SU-DHL-6 (cell line): ENCODE data around the gene RAPGEF3.

Source experiments
- H2AFZ ChIP-seq: fragments of 200-600 bp; sonication (generic); 2 replicates; pipeline ENCODE4 v1.6.1; 2014; ENCODE audit warnings: low read depth, mild to moderate bottlenecking, moderate library complexity, mixed read lengths, antibody characterized with exemption, low read length; ENCODE audit not compliant: severe bottlenecking
- H3F3A ChIP-seq: fragments of 200-600 bp; shearing (Covaris generic); 2 replicates; pipeline ENCODE4 v1.6.0; 2016; ENCODE audit warnings: antibody characterized with exemption, mild to moderate bottlenecking; ENCODE audit not compliant: insufficient read depth
- H3K27ac ChIP-seq: fragments of 200-600 bp; sonication (generic); 2 replicates; pipeline ENCODE4 v1.5.1; 2016; ENCODE audit warnings: low read depth, mild to moderate bottlenecking, low read length, moderate library complexity, mixed read lengths
- H3K27me3 ChIP-seq: fragments of 200-600 bp; sonication (generic), shearing (Covaris generic); 2 replicates; pipeline ENCODE4 v1.6.0; 2014; ENCODE audit warnings: mild to moderate bottlenecking, low read length
- H3K36me3 ChIP-seq: fragments of 200-600 bp; sonication (generic); 2 replicates; pipeline ENCODE4 v1.6.1; 2014; ENCODE audit warnings: mild to moderate bottlenecking, low read length, mixed read lengths
- H3K4me2 ChIP-seq: fragments of 300-600, 200-600 bp; shearing (Covaris generic), sonication (generic); 2 replicates; pipeline ENCODE4 v1.6.0; 2014; ENCODE audit warnings: low read length, low read depth, mild to moderate bottlenecking; ENCODE audit not compliant: poor library complexity, severe bottlenecking
- H3K4me3 ChIP-seq: fragments of 200-600 bp; sonication (generic); 2 replicates; pipeline ENCODE4 v1.5.1; 2014; ENCODE audit warnings: antibody characterized with exemption, low read length, mild to moderate bottlenecking, mixed read lengths; ENCODE audit not compliant: insufficient read depth, poor library complexity, severe bottlenecking
- H3K79me2 ChIP-seq: fragments of 200-600 bp; sonication (generic); 2 replicates; pipeline ENCODE4 v1.6.1; 2014; ENCODE audit warnings: mild to moderate bottlenecking, low read length, moderate library complexity; ENCODE audit not compliant: insufficient read depth
- H3K9ac ChIP-seq: fragments of 200-600 bp; sonication (generic); 2 replicates; pipeline ENCODE4 v1.7.0; 2014; ENCODE audit warnings: mild to moderate bottlenecking, low read length
- H3K9me2 ChIP-seq: fragments of 200-600 bp; sonication (generic); replicated peaks from 2 replicates; pipeline ENCODE4 v1.6.1; 2014; ENCODE audit warnings: low read length; ENCODE audit not compliant: insufficient read depth
- H3K9me3 ChIP-seq: fragments of 200-600 bp; sonication (generic); 2 replicates; pipeline ENCODE4 v1.6.1; 2014; ENCODE audit warnings: low read length, mixed read lengths; ENCODE audit not compliant: insufficient read depth
- H4K20me1 ChIP-seq: fragments of 200-600 bp; sonication (generic); 2 replicates; pipeline ENCODE4 v1.6.1; 2014; ENCODE audit warnings: low read depth, mild to moderate bottlenecking, antibody characterized with exemption, low read length, moderate library complexity, mixed read lengths
- EZH2phosphoT487 ChIP-seq: fragments of 200-600 bp; sonication (generic), shearing (Covaris generic); conservative IDR thresholded peaks from 2 replicates; pipeline ENCODE4 v1.6.1; 2018; ENCODE audit warnings: mild to moderate bottlenecking, antibody characterized with exemption, low read length, moderate library complexity, mixed read lengths
- TF ChIP-seq, protein P1 (sequence below): fragments of 200-600 bp; sonication (generic); IDR thresholded peaks from one replicate; pipeline ENCODE4 v1.5.1; 2017; ENCODE audit warnings: antibody characterized with exemption, mild to moderate bottlenecking, low read length, moderate library complexity; ENCODE audit not compliant: insufficient read depth, poor library complexity, severe bottlenecking

The RAPGEF3 gene

DNA sequence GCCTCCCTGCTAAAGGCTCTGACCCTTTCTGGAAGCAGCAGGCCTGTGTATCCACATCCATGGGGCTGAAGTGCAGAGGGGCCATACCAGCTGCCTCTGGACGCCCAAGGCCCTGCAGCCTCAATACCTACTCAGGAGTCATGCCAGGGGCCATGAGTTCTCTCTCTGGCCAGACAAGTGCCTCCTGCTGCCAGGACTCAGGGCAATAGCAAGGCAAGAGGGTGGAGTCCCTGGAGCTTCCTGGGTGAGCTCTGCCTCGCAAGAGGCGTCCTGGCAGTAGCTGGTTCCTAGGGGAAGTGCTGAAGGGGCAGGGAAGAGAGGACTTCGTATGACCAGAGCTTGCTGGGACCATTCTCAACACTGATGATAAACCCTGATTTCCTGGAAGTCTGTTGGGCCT lies 22.5 kb downstream of the RAPGEF3 start:
- Histone ChIP-seq H3K4me2 (no peak overlapping the region), H2AFZ (no peak overlapping the region), H3K27me3 (no peaks in the 10 kb centered on the region), H4K20me1 (no peaks in the 10 kb centered on the region), H3K9me3 (no peaks in the 10 kb centered on the region), H3K79me2 (no peaks in the 10 kb centered on the region), H3F3A (no peaks in the 10 kb centered on the region), H3K9me2 (no peaks in the 10 kb centered on the region), H3K9ac (no peak overlapping the region), H3K27ac (no peak overlapping the region), H3K4me3 (no peak overlapping the region), H3K36me3 (no peaks in the 10 kb centered on the region)
- TF ChIP-seq EZH2phosphoT487: no peak
- TF ChIP-seq, protein P1, sequence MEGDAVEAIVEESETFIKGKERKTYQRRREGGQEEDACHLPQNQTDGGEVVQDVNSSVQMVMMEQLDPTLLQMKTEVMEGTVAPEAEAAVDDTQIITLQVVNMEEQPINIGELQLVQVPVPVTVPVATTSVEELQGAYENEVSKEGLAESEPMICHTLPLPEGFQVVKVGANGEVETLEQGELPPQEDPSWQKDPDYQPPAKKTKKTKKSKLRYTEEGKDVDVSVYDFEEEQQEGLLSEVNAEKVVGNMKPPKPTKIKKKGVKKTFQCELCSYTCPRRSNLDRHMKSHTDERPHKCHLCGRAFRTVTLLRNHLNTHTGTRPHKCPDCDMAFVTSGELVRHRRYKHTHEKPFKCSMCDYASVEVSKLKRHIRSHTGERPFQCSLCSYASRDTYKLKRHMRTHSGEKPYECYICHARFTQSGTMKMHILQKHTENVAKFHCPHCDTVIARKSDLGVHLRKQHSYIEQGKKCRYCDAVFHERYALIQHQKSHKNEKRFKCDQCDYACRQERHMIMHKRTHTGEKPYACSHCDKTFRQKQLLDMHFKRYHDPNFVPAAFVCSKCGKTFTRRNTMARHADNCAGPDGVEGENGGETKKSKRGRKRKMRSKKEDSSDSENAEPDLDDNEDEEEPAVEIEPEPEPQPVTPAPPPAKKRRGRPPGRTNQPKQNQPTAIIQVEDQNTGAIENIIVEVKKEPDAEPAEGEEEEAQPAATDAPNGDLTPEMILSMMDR: no peak

DNA sequence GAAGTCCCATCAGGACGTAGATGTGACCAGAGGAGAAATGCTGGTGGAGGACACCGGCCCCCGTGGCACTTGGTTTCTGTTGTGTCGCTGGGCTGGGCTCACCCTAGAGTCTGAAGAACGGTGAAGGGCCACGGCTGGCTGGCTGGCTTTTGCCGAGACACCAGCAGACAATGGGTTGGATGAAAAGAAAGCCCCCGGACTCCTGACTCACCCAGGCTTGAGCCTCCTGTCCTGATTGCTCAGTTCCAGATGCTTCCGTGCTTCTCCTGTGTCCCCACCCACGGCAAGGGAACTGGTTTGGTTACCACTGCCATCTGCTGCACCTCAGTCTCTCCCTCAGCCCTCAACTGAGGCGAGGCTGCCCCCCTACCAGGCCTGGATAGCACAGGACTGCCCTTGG lies 23.0 kb downstream of the RAPGEF3 start:
- Histone ChIP-seq H3K4me2 (no peak overlapping the region), H3K9me3 (no peaks in the 10 kb centered on the region), H3K9me2 (no peaks in the 10 kb centered on the region), H2AFZ (no peak overlapping the region), H3K79me2 (no peaks in the 10 kb centered on the region), H3K27ac (no peak overlapping the region), H4K20me1 (no peaks in the 10 kb centered on the region), H3F3A (no peaks in the 10 kb centered on the region), H3K4me3 (no peak overlapping the region), H3K36me3 (no peaks in the 10 kb centered on the region), H3K9ac (no peak overlapping the region), H3K27me3 (no peaks in the 10 kb centered on the region)
- TF ChIP-seq EZH2phosphoT487: no peak
- TF ChIP-seq, protein P1: no peak

DNA sequence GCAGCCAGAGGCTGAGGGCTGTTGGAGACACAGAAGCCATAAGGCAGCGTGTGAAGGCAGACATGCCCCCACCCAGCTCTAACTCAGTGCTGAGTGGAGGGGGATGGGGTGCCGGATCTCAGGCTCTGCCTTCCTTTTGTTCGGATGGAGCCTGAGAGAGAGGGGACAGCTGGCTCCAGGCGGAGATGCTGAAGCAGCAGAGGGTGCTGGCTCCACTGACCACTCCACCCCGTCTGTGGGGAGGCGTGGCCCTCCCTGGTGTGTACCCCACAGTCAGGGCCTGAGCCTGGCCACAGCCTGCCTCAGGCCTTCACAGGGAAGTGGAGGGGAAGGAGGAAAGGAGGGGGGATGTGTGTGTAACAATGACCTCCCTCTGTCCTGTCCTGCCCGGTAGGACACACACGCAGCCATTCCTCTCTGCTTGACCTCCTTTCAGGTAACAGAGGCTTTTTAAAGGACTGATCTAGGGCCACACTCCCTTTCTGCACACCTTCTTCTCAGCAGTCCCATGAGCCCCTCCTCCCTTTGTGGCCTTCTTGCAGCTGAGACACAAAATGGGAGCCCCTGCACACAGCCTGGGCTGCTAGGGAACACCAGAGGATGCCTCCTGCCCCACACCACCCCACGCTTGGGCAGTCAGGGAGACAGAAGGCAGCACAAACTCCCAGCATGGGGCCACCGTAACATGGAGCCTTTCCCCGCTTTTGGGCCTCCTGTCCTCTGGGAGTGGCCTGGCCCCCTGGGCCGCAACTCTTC lies 23.8 kb downstream of the RAPGEF3 start:
- no peak for TF ChIP-seq EZH2phosphoT487
- TF ChIP-seq, protein P1: no peak
- no peaks in the 10 kb centered on the region for H3K27me3 ChIP-seq
- no peaks in the 10 kb centered on the region for H3K9me2 ChIP-seq
- no peak overlapping the region for H3K27ac ChIP-seq
- no peaks in the 10 kb centered on the region for H3F3A ChIP-seq
- no peak overlapping the region for H3K4me2 ChIP-seq
- no peaks in the 10 kb centered on the region for H3K79me2 ChIP-seq
- H3K36me3 ChIP-seq: no peaks in the 10 kb centered on the region
- H3K9me3 ChIP-seq: no peaks in the 10 kb centered on the region
- H3K4me3 ChIP-seq: no peak overlapping the region
- H2AFZ ChIP-seq: no peak overlapping the region
- no peak overlapping the region for H3K9ac ChIP-seq
- H4K20me1 ChIP-seq: no peaks in the 10 kb centered on the region
